GM19468 (cell line): Measurements from ENCODE around the gene DIP2A.
A peak's percentile ranks its signal among the peaks of the same experiment; 100 is the strongest.

Experiments used
- ATAC-seq: cut with Tn5 transposase; IDR thresholded peaks from one replicate; pipeline ENCODE4 v1.9.1; 2021; ENCODE audit warnings: mild to moderate bottlenecking, moderate library complexity, moderate number of reproducible peaks; ENCODE audit not compliant: unreplicated experiment; ENCODE audit errors: extremely low read depth

The DIP2A gene, protein sequence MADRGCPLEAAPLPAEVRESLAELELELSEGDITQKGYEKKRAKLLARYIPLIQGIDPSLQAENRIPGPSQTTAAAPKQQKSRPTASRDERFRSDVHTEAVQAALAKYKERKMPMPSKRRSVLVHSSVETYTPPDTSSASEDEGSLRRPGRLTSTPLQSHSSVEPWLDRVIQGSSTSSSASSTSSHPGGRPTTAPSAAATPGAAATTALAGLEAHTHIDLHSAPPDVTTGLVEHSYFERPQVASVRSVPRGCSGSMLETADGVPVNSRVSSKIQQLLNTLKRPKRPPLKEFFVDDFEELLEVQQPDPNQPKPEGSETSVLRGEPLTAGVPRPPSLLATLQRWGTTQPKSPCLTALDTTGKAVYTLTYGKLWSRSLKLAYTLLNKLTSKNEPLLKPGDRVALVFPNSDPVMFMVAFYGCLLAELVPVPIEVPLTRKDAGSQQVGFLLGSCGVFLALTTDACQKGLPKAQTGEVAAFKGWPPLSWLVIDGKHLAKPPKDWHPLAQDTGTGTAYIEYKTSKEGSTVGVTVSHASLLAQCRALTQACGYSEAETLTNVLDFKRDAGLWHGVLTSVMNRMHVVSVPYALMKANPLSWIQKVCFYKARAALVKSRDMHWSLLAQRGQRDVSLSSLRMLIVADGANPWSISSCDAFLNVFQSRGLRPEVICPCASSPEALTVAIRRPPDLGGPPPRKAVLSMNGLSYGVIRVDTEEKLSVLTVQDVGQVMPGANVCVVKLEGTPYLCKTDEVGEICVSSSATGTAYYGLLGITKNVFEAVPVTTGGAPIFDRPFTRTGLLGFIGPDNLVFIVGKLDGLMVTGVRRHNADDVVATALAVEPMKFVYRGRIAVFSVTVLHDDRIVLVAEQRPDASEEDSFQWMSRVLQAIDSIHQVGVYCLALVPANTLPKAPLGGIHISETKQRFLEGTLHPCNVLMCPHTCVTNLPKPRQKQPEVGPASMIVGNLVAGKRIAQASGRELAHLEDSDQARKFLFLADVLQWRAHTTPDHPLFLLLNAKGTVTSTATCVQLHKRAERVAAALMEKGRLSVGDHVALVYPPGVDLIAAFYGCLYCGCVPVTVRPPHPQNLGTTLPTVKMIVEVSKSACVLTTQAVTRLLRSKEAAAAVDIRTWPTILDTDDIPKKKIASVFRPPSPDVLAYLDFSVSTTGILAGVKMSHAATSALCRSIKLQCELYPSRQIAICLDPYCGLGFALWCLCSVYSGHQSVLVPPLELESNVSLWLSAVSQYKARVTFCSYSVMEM (N-terminal part only)

DNA sequence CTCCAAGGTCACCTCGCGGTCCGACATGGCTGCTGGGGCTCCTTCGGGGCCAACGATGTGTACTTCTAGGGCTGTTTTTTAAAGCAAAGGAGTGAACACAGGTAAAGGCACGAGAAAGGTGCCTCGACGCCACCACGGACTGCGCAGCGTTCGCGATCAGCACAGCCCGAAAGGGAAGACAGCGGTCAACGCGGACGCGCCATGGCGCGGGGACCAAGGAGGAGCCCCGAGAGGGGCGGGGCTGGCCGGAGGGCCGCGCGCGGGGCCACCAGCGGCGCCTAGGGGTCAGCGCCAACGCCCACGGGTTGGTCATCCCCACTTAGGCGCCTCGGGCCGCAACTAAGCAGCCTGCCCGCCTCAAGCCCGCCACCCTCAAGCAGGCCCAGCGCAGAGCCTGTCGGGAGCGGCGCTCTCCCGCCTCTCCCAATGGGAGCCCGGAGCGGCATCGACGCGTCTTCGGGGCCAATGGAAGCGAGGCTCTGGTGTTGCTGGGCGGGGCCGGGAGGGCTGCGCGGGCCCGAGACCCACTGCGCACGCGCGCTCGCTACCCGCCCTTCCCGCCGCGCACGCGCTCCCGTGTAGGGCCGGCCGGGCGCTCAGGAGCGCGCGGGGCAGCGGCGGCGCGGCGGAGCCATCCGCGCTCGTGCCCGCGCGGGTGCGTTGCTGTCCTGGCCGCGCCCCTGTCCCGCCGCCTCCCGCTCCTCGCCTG is at the start of gene DIP2A:
Gene DIP2A (plus strand): TSS at position 577 of the 709 bp plus-strand sequence. CDS start 241 bp downstream, outside the sequence.
- ATAC-seq: peak; percentile 69

DNA sequence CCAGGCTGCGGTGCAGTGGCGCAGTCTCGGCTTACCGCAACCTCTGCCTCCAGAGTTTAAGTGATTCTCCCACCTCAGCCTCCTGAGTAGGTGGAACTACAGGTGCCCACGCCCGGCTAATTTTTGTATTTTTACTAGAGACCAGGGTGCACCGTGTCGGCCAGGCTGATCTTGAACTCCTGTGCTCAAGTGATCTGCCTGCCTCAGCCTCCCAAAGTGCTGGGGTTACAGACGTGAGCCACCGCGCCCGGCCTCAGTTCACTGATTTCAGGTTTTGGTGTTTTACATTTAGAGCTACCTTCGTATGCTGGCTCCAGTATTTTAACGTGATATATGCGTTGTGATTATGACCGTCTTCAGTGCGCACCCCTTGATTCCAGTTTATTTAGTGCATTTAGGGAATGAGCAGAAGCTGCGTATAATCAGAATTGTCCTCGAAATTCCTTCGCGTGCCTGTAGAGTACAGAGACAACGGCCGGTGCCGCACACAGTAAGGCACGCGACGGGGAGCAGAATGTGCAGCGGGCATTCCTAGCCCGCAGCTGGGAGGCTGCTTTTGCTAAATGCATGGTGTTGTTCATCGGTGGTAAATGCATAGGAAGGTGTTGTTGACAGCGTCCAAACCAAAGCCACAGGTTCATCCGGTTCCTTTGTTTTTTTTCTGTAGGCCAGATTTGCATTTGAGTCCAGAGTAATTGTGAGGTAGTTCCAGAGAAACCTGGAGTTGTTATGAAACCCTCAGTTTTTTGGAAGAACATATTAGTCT is 48.9 kb upstream of the DIP2A start:
- no peak for ATAC-seq

DNA sequence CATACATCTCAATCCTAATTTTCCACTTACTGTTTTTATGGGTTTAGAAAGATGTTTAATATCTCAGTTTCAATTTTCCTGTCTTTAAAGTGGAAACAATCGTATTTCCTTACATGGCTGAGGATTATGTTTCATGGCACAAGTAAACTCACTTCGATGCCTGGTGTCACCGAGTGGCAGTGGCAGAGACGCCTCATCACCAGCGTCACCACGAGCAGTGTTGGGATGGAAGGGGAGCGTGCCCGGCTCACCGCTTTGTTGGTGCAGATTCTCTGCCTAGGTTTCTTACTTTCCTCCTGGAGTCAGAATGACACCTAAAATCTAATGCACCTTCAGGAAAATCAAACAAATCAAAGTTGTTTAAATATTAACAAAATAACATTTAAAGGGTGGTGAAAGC is 48.2 kb upstream of the DIP2A start:
- ATAC-seq: no peak

DNA sequence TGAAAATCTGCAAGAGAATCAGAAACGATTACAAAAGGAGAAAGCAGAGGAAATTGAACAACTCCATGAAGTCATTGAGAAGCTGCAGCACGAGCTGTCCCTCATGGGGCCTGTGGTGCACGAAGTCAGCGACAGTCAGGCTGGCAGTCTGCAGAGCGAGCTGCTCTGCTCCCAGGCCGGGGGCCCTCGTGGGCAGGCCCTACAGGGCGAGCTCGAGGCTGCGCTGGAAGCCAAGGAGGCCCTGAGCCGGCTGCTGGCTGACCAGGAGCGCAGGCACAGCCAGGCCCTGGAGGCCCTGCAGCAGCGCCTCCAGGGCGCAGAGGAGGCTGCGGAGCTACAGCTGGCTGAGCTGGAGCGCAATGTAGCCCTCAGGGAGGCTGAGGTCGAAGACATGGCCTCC is 47.5 kb upstream of the DIP2A start:
- no peak for ATAC-seq

DNA sequence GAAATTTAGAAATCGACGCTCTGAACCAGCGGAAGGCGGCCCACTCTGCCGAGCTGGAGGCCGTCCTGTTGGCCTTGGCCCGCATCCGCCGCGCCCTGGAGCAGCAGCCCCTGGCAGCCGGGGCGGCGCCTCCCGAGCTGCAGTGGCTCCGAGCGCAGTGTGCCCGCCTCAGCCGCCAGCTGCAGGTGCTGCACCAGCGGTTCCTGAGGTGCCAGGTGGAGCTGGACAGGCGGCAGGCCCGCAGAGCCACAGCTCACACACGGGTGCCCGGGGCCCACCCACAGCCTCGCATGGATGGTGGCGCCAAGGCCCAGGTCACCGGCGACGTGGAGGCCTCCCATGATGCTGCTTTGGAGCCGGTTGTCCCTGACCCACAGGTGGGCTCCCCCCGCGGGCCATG is 47.0 kb upstream of the DIP2A start:
- ATAC-seq: no peak

DNA sequence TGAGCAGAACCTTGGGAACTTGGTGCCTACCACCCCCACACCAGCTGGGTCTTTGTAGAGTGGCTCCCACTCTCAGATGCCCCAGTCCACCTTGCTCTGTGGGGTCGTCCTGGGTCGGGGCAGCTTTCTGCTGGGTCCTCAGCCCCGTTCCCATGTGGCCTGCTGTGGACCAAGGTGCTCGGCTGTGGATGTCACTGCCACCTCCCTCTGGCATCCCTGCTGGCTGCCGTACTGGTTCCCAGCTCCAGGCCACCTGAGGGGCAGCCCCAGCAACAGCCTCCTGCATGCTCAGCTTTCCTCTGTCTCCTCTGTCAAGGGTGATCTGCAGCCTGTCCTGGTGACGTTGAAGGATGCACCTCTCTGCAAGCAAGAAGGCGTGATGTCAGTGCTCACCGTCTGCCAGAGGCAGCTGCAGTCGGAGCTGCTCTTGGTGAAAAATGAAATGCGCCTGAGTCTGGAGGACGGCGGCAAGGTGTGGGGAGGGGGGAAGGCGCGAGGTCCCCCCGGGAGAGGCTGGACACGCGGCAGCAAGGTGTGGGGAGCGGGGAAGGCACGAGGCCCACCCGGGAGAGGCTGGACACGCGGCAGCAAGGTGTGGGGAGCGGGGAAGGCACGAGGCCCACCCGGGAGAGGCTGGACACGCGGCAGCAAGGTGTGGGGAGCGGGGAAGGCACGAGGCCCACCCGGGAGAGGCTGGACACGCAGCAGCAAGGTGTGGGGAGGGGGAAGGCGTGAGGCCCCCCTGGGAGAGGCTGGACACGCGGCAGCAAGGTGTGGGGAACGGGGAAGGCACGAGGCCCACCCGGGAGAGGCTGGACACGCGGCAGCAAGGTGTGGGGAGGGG is 45.9 kb upstream of the DIP2A start:
- no peak for ATAC-seq

DNA sequence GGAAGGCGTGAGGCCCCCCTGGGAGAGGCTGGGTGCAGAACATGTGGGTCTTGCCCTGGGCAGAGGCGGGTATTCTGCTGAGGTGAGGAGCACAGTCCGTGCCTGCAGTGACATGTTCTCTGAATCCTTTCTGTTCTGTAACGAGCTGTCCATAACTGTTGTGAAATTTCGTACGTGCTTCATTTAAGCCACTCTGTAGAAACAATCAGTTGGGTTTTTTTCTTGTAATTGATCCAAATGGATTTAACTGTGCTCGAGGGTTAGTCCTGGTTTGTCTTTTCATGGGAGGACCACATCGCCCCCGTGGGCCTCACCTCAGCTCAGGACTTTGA is 45.4 kb upstream of the DIP2A start:
- no peak for ATAC-seq

DNA sequence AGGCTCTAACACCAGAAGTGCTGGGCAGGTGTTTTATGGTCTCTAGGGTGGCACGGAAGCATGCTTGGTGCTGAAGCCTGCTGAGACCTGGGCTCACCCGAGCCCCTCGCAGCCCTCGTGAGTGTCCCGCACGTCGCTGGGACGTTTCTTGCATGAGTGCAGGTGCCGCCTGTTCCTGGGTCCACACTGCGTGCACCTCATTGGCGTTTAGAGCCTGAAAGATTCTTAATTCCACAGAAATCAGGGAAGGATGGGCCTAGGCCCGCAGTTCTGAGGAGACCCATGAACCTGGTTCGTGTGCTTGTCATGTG is 43.8 kb upstream of the DIP2A start:
- no peak for ATAC-seq

DNA sequence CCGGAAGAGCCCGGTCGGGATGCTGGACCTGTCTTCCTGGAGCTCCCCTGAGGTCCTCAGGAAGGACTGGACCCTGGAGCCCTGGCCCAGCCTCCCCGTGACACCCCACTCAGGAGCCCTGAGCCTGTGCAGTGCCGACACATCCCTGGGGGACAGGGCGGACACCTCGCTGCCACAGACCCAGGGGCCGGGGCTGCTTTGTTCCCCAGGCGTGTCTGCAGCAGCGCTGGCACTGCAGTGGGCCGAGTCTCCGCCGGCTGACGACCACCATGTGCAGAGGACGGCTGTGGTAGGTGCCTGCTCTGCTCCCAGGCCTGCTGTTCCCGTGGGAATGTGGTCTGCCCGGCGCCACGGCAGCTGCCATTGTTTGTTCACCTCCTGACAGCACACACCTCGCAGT is 42.1 kb upstream of the DIP2A start:
- ATAC-seq: no peak

DNA sequence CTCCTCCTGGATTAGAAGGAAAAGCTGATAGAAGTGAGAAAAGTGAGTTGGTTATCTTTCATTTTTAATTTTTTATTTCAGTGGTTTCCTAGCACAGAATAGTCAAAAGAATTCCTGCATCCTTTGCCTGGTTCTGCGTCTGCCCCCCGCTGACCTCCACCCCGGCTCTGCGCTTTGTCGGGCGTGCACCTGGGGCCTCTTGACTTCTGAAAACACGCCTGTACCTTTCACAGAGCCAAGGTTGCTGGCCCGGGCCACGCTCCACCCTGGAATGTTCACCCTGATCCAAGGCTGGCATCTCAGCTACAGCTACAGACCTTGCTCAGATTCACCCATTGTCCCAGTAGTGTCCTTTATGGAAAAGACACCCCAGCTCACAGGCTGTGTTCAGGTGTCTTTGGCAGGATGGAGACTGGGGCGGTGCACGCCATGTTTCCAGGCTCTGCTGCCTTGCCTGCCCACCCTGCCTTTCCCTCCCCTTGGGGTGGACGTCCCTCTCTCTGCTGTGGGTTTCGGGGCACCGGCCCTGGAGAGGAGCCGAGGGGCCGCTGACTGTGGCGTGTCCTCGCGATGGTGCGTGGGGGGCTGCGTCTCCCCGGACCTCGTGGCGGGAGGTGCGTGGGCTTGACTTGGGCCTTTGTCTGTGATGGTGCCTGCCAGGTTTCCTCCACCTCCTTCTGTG is 40.3 kb upstream of the DIP2A start:
- ATAC-seq: no peak

DNA sequence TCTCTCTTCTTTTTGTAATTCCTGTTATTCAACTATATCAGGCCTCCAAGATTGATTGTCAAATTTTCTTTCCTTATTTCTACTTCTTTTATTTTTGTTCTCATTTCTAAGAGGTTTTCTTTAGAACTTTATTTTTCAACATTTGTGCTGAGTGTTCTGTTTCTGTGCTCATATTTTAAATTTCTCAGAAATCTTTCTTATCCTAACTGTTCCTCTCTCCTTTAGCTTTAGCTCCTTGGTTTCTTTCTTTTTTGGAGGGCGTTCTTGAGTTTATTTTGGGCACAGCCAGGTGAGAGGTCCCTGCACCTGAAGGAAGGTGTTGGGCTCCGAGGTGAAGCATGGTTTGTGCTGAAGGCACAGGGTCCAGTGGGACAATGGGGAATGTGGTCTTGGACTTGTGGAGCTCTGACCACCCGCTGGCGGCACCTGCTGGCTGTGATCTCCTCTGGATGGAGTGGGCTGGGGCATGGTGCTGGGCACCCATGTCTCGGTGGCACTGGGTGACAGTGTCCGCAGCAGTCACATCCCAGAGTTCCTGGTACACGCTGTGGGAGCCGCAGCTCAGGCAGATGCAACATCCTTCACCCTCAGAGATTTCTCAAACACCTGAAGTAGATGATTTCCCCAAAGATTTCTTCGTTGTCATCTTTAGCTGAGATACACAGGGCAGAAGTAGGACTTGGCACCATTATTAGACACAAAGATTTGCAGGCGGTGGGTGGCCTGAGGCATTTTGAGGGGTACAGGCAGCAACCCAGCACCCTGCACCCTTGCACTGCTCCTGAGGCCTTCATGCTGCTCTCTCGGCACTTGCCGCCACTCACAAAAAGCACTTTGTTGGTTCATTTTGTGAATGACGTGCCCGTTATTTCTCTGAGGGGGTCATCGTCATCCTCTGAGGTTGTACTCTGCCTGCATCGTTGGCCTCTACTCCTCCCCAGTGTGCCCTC is 38.2 kb upstream of the DIP2A start:
- ATAC-seq: no peak

DNA sequence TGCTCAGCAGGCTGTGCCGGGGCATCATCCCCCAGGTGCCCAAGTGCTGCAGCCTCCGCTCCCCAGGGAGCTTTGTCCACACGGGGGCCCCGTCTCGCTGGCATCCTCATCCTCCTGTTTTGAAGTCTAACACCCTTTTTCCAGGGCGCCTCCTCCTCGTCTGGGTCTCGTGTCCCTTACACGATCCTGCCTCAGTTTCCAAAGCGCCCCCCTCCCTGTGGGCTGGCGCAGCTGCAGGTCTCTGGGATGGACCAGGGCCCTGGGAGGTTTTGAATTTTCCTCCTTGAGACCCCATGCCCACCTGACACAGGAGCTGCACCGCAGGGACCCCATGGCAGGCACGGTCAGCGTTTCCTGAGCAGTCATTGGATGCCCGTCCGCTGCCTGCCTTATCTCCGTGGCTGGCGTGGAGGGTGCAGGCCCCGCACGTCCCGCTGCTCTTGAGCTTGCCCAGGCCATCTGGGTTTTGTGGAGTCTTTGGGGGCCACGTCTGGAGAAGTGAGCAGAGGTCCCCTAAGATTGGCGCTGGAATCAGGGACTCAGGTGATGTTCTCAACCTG is 37.4 kb upstream of the DIP2A start:
- ATAC-seq: no peak

DNA sequence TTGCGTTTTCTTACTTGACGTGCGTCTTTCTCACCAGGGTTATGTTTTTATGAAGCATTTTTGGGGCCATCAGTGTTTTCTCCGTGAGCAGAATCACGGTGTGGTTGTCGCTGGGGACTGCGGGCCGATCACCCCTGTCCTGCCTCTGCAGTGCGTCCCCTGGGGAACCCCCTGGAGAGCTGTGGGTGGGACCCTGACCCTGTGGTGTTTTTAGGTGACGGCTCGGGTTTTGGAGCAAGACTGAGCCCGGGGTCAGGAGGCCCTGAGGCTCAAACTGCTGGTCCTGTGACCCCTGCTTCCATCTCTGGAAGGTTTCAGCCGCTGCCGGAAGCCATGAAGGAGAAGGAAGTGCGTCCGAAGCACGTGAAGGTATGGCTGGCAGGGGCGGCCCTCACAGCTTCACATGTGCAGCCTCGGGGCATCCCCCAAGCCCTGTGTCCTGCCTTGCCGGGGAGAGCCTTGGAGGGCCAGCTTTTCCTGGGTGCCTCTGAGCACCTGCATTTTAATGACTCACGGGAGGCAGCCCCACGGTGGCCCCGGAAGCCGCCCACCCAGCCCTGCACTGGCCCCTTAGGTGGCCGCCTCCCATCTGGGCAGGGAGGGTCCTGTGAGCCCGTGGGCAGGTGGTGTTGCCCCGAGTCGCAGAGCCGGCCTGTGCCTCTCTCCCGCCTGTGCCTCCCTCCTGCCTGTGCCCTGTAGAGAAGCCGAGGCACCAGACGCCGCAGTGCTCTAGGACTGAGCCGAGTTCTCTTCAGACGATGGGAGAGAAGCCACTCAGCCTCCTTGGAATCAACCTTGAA is 36.7 kb upstream of the DIP2A start:
- ATAC-seq: no peak

DNA sequence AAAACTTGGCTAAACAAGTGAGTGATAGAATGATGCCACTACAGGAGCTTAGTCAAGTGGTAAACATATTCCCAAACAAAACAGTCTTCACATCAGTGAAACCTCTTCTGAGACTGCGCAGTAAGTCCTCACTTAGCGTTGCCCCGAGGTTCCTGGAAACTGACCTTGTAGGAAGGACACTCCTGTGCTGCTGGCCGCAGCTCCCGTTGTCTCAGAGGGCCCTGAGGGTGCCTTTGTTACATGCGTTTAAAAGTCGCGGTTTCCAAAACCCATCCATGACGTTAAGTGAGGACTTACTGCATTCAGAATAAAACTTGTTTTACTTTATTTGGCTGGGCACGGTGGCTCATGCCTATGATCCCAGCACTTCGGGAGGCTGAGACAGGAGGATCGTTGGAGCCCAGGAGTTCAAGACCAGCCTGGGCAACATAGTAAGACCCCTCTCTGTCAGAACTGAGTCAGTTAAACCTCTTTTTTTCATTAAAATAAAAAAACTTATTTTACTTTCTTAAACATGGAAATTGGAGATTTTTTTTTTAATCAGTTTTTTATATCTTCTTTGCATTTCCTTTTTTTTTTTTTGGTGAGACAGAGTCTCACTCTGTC is 36.0 kb upstream of the DIP2A start:
- ATAC-seq: no peak

DNA sequence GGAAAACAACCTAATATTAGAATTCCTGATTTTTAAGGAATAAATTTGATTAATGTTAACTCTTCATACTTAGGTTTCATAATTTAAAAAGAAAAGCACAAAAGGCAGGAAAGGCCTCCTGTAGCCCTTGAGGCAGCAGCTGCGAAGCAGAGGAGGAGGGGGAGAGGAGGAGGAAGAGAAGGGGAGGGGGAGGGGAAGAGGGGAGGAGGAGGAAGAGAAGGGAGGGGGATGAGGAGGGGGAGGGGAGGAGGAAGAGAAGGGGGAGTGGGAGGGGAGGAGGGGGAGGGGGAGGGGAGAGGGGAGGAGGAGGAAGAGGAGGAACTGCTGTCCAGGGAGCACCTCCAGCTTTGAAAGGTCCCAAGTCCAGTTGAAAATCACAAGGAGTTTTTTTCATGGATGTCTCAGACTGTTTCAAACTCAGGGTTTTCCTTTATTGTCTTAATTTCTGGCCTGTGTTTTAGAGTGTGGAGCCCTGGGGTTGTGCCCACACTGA is 35.1 kb upstream of the DIP2A start:
- ATAC-seq: no peak
